ENCODE data around the gene MORN4. TPM values are rescaled to one million over a fixed set of nuclear protein-coding genes. Genes with fewer than 3 reads are reported as not detected.
A peak's percentile ranks its signal among the peaks of the same experiment; 100 is the strongest.

Gene MORN4
- total and polyA plus RNA-seq, 9 of the 15 experiments (the other 6 are each of a cell fraction or from before 2014, with no cell fraction given), result 8.3 to 23.9 (median 11.7) TPM

GRCh38 chr10:97648562-97649404, 15.5 kb upstream of the MORN4 start (continued):
- TF ChIP-seq, protein P1, sequence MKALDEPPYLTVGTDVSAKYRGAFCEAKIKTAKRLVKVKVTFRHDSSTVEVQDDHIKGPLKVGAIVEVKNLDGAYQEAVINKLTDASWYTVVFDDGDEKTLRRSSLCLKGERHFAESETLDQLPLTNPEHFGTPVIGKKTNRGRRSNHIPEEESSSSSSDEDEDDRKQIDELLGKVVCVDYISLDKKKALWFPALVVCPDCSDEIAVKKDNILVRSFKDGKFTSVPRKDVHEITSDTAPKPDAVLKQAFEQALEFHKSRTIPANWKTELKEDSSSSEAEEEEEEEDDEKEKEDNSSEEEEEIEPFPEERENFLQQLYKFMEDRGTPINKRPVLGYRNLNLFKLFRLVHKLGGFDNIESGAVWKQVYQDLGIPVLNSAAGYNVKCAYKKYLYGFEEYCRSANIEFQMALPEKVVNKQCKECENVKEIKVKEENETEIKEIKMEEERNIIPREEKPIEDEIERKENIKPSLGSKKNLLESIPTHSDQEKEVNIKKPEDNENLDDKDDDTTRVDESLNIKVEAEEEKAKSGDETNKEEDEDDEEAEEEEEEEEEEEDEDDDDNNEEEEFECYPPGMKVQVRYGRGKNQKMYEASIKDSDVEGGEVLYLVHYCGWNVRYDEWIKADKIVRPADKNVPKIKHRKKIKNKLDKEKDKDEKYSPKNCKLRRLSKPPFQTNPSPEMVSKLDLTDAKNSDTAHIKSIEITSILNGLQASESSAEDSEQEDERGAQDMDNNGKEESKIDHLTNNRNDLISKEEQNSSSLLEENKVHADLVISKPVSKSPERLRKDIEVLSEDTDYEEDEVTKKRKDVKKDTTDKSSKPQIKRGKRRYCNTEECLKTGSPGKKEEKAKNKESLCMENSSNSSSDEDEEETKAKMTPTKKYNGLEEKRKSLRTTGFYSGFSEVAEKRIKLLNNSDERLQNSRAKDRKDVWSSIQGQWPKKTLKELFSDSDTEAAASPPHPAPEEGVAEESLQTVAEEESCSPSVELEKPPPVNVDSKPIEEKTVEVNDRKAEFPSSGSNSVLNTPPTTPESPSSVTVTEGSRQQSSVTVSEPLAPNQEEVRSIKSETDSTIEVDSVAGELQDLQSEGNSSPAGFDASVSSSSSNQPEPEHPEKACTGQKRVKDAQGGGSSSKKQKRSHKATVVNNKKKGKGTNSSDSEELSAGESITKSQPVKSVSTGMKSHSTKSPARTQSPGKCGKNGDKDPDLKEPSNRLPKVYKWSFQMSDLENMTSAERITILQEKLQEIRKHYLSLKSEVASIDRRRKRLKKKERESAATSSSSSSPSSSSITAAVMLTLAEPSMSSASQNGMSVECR (CRISPR knock-in tag; IDR thresholded peaks at IDR 0.05), result no peak
- TF ChIP-seq TAL1 (IDR thresholded peaks at IDR 0.05) (0 out of 2 replicates have a peak, but pooled peaks have one; percentile 34), RBM17 (IDR thresholded peaks at IDR 0.05; ENCODE audit: borderline replicate concordance, low read depth, low read length) (no peak), HNRNPK (IDR thresholded peaks at IDR 0.05; ENCODE audit: low read depth, low read length, poor library complexity, severe bottlenecking) (no peak), ZNF639 (CRISPR knock-in tag; conservative IDR thresholded peaks at IDR 0.05 in 1 of 2, IDR thresholded peaks at IDR 0.05 in 1 of 2) (peak in 1 of 2 experiments; percentile 63; a peak in 2 of 4 replicates), TAF7 (tag; IDR thresholded peaks at IDR 0.05) (no peak)
- TF ChIP-seq, protein P2, sequence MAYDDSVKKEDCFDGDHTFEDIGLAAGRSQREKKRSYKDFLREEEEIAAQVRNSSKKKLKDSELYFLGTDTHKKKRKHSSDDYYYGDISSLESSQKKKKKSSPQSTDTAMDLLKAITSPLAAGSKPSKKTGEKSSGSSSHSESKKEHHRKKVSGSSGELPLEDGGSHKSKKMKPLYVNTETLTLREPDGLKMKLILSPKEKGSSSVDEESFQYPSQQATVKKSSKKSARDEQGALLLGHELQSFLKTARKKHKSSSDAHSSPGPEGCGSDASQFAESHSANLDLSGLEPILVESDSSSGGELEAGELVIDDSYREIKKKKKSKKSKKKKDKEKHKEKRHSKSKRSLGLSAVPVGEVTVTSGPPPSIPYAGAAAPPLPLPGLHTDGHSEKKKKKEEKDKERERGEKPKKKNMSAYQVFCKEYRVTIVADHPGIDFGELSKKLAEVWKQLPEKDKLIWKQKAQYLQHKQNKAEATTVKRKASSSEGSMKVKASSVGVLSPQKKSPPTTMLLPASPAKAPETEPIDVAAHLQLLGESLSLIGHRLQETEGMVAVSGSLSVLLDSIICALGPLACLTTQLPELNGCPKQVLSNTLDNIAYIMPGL (CRISPR knock-in tag; IDR thresholded peaks at IDR 0.05), result no peak
- TF ChIP-seq, protein P3, sequence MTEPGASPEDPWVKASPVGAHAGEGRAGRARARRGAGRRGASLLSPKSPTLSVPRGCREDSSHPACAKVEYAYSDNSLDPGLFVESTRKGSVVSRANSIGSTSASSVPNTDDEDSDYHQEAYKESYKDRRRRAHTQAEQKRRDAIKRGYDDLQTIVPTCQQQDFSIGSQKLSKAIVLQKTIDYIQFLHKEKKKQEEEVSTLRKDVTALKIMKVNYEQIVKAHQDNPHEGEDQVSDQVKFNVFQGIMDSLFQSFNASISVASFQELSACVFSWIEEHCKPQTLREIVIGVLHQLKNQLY (CRISPR knock-in tag; conservative IDR thresholded peaks at IDR 0.05), result no peak
- TF ChIP-seq, protein P4, sequence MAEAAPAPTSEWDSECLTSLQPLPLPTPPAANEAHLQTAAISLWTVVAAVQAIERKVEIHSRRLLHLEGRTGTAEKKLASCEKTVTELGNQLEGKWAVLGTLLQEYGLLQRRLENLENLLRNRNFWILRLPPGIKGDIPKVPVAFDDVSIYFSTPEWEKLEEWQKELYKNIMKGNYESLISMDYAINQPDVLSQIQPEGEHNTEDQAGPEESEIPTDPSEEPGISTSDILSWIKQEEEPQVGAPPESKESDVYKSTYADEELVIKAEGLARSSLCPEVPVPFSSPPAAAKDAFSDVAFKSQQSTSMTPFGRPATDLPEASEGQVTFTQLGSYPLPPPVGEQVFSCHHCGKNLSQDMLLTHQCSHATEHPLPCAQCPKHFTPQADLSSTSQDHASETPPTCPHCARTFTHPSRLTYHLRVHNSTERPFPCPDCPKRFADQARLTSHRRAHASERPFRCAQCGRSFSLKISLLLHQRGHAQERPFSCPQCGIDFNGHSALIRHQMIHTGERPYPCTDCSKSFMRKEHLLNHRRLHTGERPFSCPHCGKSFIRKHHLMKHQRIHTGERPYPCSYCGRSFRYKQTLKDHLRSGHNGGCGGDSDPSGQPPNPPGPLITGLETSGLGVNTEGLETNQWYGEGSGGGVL (CRISPR knock-in tag; IDR thresholded peaks at IDR 0.05), result no peak
- TF ChIP-seq, protein P5, sequence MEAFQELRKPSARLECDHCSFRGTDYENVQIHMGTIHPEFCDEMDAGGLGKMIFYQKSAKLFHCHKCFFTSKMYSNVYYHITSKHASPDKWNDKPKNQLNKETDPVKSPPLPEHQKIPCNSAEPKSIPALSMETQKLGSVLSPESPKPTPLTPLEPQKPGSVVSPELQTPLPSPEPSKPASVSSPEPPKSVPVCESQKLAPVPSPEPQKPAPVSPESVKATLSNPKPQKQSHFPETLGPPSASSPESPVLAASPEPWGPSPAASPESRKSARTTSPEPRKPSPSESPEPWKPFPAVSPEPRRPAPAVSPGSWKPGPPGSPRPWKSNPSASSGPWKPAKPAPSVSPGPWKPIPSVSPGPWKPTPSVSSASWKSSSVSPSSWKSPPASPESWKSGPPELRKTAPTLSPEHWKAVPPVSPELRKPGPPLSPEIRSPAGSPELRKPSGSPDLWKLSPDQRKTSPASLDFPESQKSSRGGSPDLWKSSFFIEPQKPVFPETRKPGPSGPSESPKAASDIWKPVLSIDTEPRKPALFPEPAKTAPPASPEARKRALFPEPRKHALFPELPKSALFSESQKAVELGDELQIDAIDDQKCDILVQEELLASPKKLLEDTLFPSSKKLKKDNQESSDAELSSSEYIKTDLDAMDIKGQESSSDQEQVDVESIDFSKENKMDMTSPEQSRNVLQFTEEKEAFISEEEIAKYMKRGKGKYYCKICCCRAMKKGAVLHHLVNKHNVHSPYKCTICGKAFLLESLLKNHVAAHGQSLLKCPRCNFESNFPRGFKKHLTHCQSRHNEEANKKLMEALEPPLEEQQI (IDR thresholded peaks at IDR 0.05), result no peak
